Epithelial cell of proximal tubule (primary cell): Measurements from ENCODE around the gene LINGO1. TPM values are rescaled to one million over a fixed set of nuclear protein-coding genes. Genes with fewer than 3 reads are reported as not detected.

Source experiments
- DNase-seq: peaks from one replicate; pipeline ENCODE4 v3.0.0-alpha.2; 2011; ENCODE audit warnings: low read depth
- H3K4me3 ChIP-seq: 2 replicates; pipeline ENCODE4 v1.5.1; 2011; ENCODE audit warnings: low read depth, mild to moderate bottlenecking, low read length
- CTCF ChIP-seq: conservative IDR thresholded peaks from 2 replicates; pipeline ENCODE4 v1.5.1; 2012; ENCODE audit warnings: low read depth, mild to moderate bottlenecking, low read length
- total RNA-seq: library from RNA; depleted of rRNA; stranded (reverse); fragments of >200 nt; gene quantifications from 2 replicates; pipeline ENCODE4 v1.2.3, GENCODE V29; 2015

LINGO1 gene
- total RNA-seq, 1 donor from 2014 or later = not detected

GRCh38 chr15:77672135-77672534, 39.4 kb upstream of the LINGO1 start:
- no peak overlapping the region for H3K4me3 ChIP-seq
- no peak for TF ChIP-seq CTCF

GRCh38 chr15:77671362-77672056, 38.8 kb upstream of the LINGO1 start:
- no peak for DNase-seq
- H3K4me3 ChIP-seq = no peak overlapping the region
- no peak for TF ChIP-seq CTCF

More at GRCh38 chr15:77672135-77672534, 39.4 kb upstream of the LINGO1 start:
- no peak for DNase-seq

GRCh38 chr15:77670558-77671361, 38.0 kb upstream of the LINGO1 start:
- no peak for DNase-seq
- no peak for TF ChIP-seq CTCF
- no peak overlapping the region for H3K4me3 ChIP-seq

GRCh38 chr15:77669896-77670295, 37.2 kb upstream of the LINGO1 start:
- DNase-seq = no peak
- no peak overlapping the region for H3K4me3 ChIP-seq
- no peak for TF ChIP-seq CTCF

- no peak overlapping the region for H3K4me3 ChIP-seq
- no peak for DNase-seq
- TF ChIP-seq CTCF = no peak
Measured at GRCh38 chr15:77667338-77668234, 34.9 kb upstream of the LINGO1 start.

GRCh38 chr15:77666296-77666660, 33.6 kb upstream of the LINGO1 start:
- no peak for DNase-seq
- TF ChIP-seq CTCF = no peak
- H3K4me3 ChIP-seq = no peak overlapping the region
